CD4-positive, CD25-positive, alpha-beta regulatory T cell (primary cell): ENCODE data around the gene H6PD. TPM values are rescaled to one million over a fixed set of nuclear protein-coding genes. Genes with fewer than 3 reads are reported as not detected.

ENCODE experiments used
- ATAC-seq, 2 donors: fragments of 150-1000 bp; cut with Tn5 transposase; one replicate each; pipeline ENCODE4 v1.10.0; 2021; ENCODE audit warnings: low read depth in 2 of 2, moderate number of reproducible peaks in 2 of 2, moderate library complexity in 1 of 2
- DNase-seq, 3 donors: peaks; one replicate each; pipeline versions ENCODE4 v3.0.0 to v3.0.0-alpha.2; 2012 to 2022; ENCODE audit warnings: mixed read lengths in 1 of 3
- H3K27ac ChIP-seq: one replicate; pipeline ENCODE4 v1.7.0; 2013; ENCODE audit warnings: mild to moderate bottlenecking, low read length; ENCODE audit not compliant: insufficient read depth, poor library complexity, severe bottlenecking
- H3K27me3 ChIP-seq: one replicate; pipeline ENCODE4 v1.7.0; 2013; ENCODE audit warnings: low read length; ENCODE audit not compliant: control insufficient read depth, insufficient read depth
- H3K36me3 ChIP-seq: one replicate; pipeline ENCODE4 v1.7.0; 2013; ENCODE audit warnings: mild to moderate bottlenecking, low read length, moderate library complexity; ENCODE audit not compliant: control insufficient read depth, insufficient read depth
- H3K4me1 ChIP-seq: 2 replicates; pipeline ENCODE4 v1.7.0; 2013; ENCODE audit warnings: mild to moderate bottlenecking, low read length; ENCODE audit not compliant: insufficient read depth, control insufficient read depth, poor library complexity, severe bottlenecking
- H3K4me3 ChIP-seq: one replicate; pipeline ENCODE4 v1.7.0; 2013; ENCODE audit warnings: low read depth, mild to moderate bottlenecking, low read length, moderate library complexity
- H3K9me3 ChIP-seq, 2 experiments: 1 replicate in 1 of 2; 2 replicates in 1 of 2; pipeline ENCODE4 v1.7.0; 2013; ENCODE audit warnings: low read length in 2 of 2, mild to moderate bottlenecking in 1 of 2, moderate library complexity in 1 of 2; ENCODE audit not compliant: control insufficient read depth in 2 of 2
- H3K27ac Mint-ChIP-seq, 3 donors: one replicate each; pipeline ENCODE4 v1.8.0; 2020 to 2022; ENCODE audit warnings: mild to moderate bottlenecking in 3 of 3, mixed read lengths in 3 of 3, moderate library complexity in 2 of 3
- H3K27me3 Mint-ChIP-seq: one replicate; pipeline ENCODE4 v1.8.0; 2022; ENCODE audit warnings: mild to moderate bottlenecking, mixed read lengths
- H3K36me3 Mint-ChIP-seq: one replicate; pipeline ENCODE4 v1.8.0; 2020; ENCODE audit warnings: mixed read lengths
- H3K4me1 Mint-ChIP-seq, 4 donors: one replicate each; pipeline ENCODE4 v1.8.0; 2020 to 2022; ENCODE audit warnings: mixed read lengths in 4 of 4, mild to moderate bottlenecking in 1 of 4
- H3K4me3 Mint-ChIP-seq, 4 donors: one replicate each; pipeline ENCODE4 v1.8.0; 2020 to 2022; ENCODE audit warnings: mild to moderate bottlenecking in 4 of 4, mixed read lengths in 4 of 4, moderate library complexity in 3 of 4
- H3K9me3 Mint-ChIP-seq, 7 donors: one replicate each; pipeline ENCODE4 v1.8.0; 2020 to 2022; ENCODE audit warnings: mixed read lengths in 7 of 7, mild to moderate bottlenecking in 3 of 7, moderate library complexity in 2 of 7
- polyA plus RNA-seq, 4 donors: library from polyadenylated mRNA; unstranded; fragments of 300-500 nt; fragmentation: Illumina TruSeq; gene quantifications; one replicate each; pipeline ENCODE4 v1.2.3, GENCODE V29; 2021
- total RNA-seq: library from RNA; stranded (reverse); gene quantifications from one replicate; pipeline ENCODE4 v1.2.3, GENCODE V29; 2022

Gene H6PD
- total and polyA plus RNA-seq, 5 donors from 2014 or later, result 7.8 to 19.4 (median 8.9) TPM

DNA sequence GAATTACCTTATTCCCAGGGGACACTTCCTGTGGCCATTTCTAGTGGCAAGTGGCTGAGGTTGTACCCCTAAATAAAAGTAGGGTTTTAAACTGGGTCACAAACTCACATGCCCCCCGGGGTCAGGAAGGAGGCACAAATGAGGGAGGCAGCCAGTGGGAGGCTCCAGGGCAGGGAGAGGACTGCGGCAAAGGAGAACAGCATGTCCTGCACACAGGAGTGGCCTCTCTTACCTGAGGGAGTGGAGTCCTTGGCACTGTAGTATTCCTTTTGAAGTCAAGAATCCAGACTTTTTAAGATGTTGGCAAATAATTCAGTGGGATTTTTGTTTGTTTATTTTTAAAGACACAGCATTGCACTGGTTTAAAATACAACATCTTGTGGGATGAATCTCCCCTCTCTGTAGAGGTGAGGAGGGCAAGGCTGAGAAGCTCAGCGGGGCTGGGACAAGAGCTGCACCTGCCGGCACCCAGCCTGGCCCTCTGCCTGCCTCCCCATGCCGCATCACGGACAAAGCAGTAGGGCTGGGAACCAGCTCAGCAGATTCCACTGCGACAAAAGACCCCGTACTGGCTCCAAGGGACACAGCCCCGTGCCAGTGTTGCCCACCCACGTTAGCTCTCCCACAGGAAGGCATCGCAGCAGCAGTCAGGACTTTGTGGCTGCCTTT, 80.3 kb downstream of the H6PD start:
- Histone ChIP-seq H3K27me3 (no peaks in the 10 kb centered on the region), H3K27ac (no peak overlapping the region), H3K36me3 (no peaks in the 10 kb centered on the region), H3K4me1 (peaks cover 18% of the 10 kb centered on the region), H3K4me3 (no peak overlapping the region), H3K9me3 (no peaks in the 10 kb centered on the region)
- H3K36me3 Mint-ChIP-seq, result no peaks in the 10 kb centered on the region
- peaks cover 5 to 33% (median 23%) of the 10 kb centered on the region in 4 donors for H3K4me1 Mint-ChIP-seq
- DNase-seq (no peak), ATAC-seq (no peak)
- peak overlapping the region in 2 of 3 donors; percentile 32 to 83 for H3K27ac Mint-ChIP-seq
- H3K4me3 Mint-ChIP-seq, result peak overlapping the region; percentile 11 to 49 (median 28)
- no peaks in the 10 kb centered on the region for H3K9me3 Mint-ChIP-seq
- no peaks in the 10 kb centered on the region for H3K27me3 Mint-ChIP-seq

DNA sequence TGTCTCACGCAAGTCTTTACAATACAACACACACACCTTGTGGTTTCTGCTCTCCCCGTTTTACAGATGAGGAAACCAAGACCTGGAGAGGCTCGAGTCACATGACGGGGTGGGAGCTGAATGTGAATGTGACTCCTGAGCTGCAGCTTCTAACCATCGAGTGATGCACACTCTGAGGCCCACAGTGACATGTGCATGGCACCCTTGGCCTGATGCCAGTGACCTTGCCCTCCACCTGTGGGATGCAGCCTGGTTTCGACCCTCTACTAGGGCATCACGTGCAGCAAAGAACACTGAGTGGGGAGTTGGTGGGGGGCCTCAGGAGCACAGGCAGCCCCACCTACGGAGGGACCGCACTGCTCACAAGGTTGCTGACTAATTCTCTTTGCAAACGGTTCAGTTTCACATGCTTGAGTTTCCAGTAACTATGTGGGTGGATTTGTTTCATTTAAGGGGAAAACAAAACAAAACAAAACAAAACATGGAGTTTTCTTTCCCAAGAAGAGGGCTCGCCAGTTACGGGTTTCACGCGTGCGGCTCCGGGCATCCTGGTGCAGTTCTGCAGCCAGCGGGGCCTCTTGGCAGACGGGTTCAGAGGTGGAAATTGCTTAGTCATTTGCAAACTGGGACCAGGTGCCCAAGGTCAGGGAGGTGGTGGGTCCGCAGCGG, 81.0 kb downstream of the H6PD start:
- peak overlapping the region in 3 of 4 donors; percentile 16 to 43 (median 39) for H3K4me3 Mint-ChIP-seq
- no peaks in the 10 kb centered on the region for H3K27me3 Mint-ChIP-seq
- Histone ChIP-seq H3K27ac (no peak overlapping the region), H3K9me3 (no peaks in the 10 kb centered on the region), H3K4me1 (peaks cover 18% of the 10 kb centered on the region), H3K4me3 (no peak overlapping the region), H3K27me3 (no peaks in the 10 kb centered on the region), H3K36me3 (no peaks in the 10 kb centered on the region)
- DNase-seq (peak in 1 of 3 donors; percentile 59), ATAC-seq (no peak)
- H3K9me3 Mint-ChIP-seq, result no peaks in the 10 kb centered on the region
- no peaks in the 10 kb centered on the region for H3K36me3 Mint-ChIP-seq
- peaks cover 5 to 38% (median 23%) of the 10 kb centered on the region in 4 donors for H3K4me1 Mint-ChIP-seq
- peak overlapping the region in 2 of 3 donors; percentile 32 to 67 for H3K27ac Mint-ChIP-seq

DNA sequence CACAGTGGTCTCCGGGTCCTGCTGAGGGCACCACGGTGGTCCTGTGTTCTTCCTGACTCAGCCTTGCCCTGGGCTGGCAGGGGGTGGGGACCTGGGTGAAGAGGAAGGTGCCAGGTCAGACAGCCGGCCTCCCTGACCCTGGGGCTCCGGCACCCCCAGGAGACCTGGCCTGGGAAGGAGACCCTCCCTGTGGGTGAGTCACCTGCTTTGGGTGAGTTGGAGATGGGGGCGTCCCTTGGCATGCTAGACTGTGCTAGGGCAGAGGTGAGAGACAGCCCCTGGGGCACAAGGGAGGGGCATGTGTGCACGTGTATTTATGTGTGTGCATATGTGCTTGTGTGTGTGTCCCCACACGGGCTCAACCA, 81.5 kb downstream of the H6PD start:
- H3K4me1 Mint-ChIP-seq, result peaks cover 5 to 39% (median 21%) of the 10 kb centered on the region in 4 donors
- peak overlapping the region in 2 of 4 donors; percentile 8 to 16 for H3K4me3 Mint-ChIP-seq
- no peaks in the 10 kb centered on the region for H3K9me3 Mint-ChIP-seq
- Histone ChIP-seq H3K27ac (no peak overlapping the region), H3K4me1 (peaks cover 18% of the 10 kb centered on the region), H3K4me3 (no peak overlapping the region), H3K9me3 (no peaks in the 10 kb centered on the region), H3K27me3 (no peaks in the 10 kb centered on the region), H3K36me3 (no peaks in the 10 kb centered on the region)
- H3K36me3 Mint-ChIP-seq, result no peaks in the 10 kb centered on the region
- no peaks in the 10 kb centered on the region for H3K27me3 Mint-ChIP-seq
- DNase-seq (no peak), ATAC-seq (no peak)
- peak overlapping the region in 1 of 3 donors; percentile 32 for H3K27ac Mint-ChIP-seq

DNA sequence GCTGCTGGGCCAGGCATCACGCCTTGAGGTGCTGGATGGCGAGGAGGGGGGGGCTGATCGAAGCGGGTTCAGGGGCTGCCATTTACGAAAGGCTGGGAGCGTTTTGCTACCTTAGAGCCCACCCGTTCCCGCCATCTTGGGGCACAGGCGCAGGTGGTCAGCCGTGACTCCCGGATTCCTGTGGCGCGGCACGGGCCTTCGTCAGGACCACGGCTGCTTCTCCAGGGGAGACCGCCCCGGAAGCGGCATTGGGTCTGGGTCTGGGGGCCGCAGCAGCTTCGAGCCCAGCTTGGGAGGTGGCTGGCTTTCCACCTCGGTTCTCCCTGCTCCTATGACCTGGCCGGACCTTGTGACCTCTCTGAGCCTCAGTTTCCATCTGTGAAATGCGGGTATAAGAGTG, 81.9 kb downstream of the H6PD start:
- no peaks in the 10 kb centered on the region for H3K9me3 ChIP-seq
- no peaks in the 10 kb centered on the region for H3K27me3 ChIP-seq
- ATAC-seq, result no peak
- no peaks in the 10 kb centered on the region for H3K36me3 ChIP-seq
- H3K4me3 Mint-ChIP-seq, result no peak overlapping the region
- no peaks in the 10 kb centered on the region for H3K27me3 Mint-ChIP-seq
- no peaks in the 10 kb centered on the region for H3K36me3 Mint-ChIP-seq
- H3K4me3 ChIP-seq, result no peak overlapping the region
- H3K27ac ChIP-seq, result no peak overlapping the region
- peaks cover 18% of the 10 kb centered on the region for H3K4me1 ChIP-seq
- no peak overlapping the region for H3K27ac Mint-ChIP-seq
- peaks cover 5 to 36% (median 21%) of the 10 kb centered on the region in 4 donors for H3K4me1 Mint-ChIP-seq
- no peaks in the 10 kb centered on the region for H3K9me3 Mint-ChIP-seq
- DNase-seq, result no peak

DNA sequence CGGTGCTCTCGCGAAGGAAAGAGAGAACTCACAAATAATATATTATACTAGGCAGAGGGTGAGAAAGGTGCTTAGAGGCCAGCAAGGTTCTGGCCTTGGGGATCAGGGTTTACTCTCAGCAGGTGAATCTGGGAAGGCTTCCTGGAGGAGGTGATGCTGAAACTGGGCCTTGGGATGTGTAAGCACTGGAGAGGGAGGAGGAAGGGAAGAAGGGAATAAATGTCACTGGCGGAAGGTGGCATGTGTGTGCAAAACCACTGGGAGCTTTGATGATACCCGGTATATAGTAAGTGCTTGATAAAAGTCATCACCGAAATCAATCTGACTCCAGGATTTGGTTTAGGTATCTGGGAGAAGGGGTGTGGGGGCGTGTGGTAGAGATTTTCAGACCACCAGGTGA, 82.5 kb downstream of the H6PD start:
- Mint-ChIP-seq H3K27me3 (no peaks in the 10 kb centered on the region), H3K4me1 (peaks cover 5 to 33% (median 21%) of the 10 kb centered on the region in 4 donors), H3K4me3 (no peak overlapping the region), H3K27ac (peak overlapping the region in 2 of 3 donors; percentile 65 to 73), H3K9me3 (no peaks in the 10 kb centered on the region), H3K36me3 (no peaks in the 10 kb centered on the region)
- H3K36me3 ChIP-seq, result no peaks in the 10 kb centered on the region
- H3K4me3 ChIP-seq, result no peak overlapping the region
- H3K4me1 ChIP-seq, result peaks cover 18% of the 10 kb centered on the region
- DNase-seq (no peak), ATAC-seq (no peak)
- H3K9me3 ChIP-seq, result no peaks in the 10 kb centered on the region
- no peaks in the 10 kb centered on the region for H3K27me3 ChIP-seq
- H3K27ac ChIP-seq, result no peak overlapping the region

DNA sequence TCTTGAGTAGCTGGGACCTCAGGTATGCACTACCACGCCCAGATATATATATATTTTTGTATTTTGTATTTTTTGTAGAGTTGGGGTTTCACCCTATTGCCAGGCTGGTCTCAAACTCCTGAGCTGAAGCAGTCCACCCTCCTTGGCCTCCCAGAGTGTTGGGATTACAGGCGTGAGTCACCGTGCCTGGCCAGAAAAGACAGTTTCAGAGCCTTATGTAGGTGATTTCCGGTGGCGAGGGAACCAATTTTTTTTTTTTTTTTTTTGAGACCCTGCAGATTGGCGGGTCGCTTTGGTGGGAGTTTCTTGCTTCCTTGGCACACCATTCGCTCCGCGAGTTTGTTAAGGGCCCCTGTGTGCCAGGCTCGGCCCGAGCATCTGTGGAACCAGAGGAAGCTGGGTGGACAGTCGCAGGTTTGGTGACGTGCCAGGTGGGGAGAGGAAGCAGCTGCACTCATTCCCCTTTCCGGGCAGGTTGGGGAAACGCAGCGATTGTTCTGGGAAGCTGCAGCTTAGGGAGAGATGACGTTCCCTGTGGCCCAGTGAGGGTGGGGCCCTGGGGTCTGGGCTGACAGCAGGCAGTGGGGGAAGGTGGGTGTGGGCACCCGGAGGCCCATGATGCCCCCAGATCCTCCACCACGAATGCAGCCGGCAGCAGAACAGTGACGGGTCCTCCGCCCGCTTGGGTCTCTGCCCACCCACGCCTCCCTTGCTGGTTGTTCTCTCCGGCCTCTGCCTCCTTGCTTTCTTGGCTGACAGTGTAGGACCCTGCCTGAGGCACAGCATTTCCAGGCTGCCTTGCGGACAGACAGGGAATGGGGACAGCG, 83.2 kb downstream of the H6PD start:
- Mint-ChIP-seq H3K9me3 (no peaks in the 10 kb centered on the region), H3K27ac (no peak overlapping the region), H3K4me1 (peaks cover 5 to 32% (median 19%) of the 10 kb centered on the region in 4 donors), H3K4me3 (no peak overlapping the region), H3K27me3 (no peaks in the 10 kb centered on the region), H3K36me3 (no peaks in the 10 kb centered on the region)
- Histone ChIP-seq H3K9me3 (no peaks in the 10 kb centered on the region), H3K27ac (no peak overlapping the region), H3K27me3 (no peaks in the 10 kb centered on the region), H3K36me3 (no peaks in the 10 kb centered on the region), H3K4me3 (no peak overlapping the region), H3K4me1 (peaks cover 18% of the 10 kb centered on the region)
- DNase-seq (no peak), ATAC-seq (no peak)

DNA sequence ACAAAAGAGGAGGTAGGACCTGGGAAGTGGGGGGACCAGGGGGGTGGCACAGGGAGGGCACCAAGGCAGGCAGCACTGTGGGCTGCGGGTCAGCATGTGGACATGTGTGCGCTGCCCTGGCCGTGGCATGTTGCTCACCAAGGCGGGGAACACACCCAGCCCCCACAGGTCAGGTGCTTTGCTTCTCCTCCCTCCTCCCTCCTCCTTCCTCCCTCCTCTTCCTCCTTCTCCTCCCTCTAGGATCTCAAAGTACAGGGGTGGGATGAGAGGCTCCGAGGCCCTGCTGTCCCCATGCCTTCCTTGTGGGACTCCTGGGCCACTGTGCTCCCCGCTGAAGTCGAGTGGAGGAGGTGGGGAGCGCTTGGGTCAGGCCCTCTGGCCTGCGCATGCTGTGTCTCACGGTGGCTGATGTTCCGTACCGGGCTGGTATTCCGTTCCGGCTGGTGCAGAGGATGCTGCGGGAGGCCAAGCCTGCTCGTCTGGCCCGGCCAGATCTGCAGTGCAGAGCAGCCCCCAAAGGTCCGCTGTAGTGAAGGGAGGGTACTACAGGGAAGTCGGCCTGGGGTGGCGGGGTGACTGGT, 84.7 kb downstream of the H6PD start:
- H3K27me3 Mint-ChIP-seq, result no peaks in the 10 kb centered on the region
- no peak overlapping the region for H3K27ac Mint-ChIP-seq
- H3K4me3 Mint-ChIP-seq, result no peak overlapping the region

More for the DNA sequence above, 84.7 kb downstream of the H6PD start:
- H3K36me3 ChIP-seq, result no peaks in the 10 kb centered on the region
- H3K36me3 Mint-ChIP-seq, result no peaks in the 10 kb centered on the region
- no peak overlapping the region for H3K27ac ChIP-seq
- H3K27me3 ChIP-seq, result no peaks in the 10 kb centered on the region
- H3K9me3 Mint-ChIP-seq, result peaks cover 0 to 2% (median 0%) of the 10 kb centered on the region in 7 donors
- H3K4me3 ChIP-seq, result no peak overlapping the region
- peaks cover 5 to 29% (median 17%) of the 10 kb centered on the region in 4 donors for H3K4me1 Mint-ChIP-seq
- H3K4me1 ChIP-seq, result peaks cover 16% of the 10 kb centered on the region
- no peaks in the 10 kb centered on the region for H3K9me3 ChIP-seq
- no peak for ATAC-seq
- no peak for DNase-seq
